GM03348 (cell line): Measurements from ENCODE around the gene KLRC2.
"Not testable (repeated sequence)": the region's sequence is repeated elsewhere in the genome, so short reads cannot be mapped to it uniquely, and the experiment has no call there.

Source experiments
- DNase-seq: peaks from one replicate; pipeline ENCODE4 v3.0.0; 2012; ENCODE audit warnings: low spot score

KLRC2 gene

DNA sequence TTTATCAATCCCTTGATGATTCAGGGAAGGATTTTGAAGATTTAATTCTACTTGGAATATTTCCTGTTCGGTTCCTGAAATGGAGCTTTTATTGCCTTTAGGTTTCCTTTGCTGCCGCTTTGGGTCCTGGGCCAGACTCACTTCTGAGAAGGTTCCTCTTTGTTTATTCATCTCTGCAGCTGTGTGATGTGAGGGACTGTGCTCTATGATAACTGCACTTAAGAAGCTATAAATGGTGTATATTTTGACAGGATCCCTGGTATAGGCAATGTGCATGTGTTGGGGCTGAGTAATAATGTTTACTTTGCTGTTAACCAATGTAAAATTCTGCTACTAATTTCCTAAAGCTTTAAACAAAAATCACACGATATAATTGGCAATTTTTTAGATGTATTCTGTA is at the start of gene KLRC2:
Gene KLRC2 (minus strand): TSS at position 195 of the 400 bp plus-strand sequence. CDS start 24 bp downstream, at position 171.
- DNase-seq: not testable (repeated sequence)

DNA sequence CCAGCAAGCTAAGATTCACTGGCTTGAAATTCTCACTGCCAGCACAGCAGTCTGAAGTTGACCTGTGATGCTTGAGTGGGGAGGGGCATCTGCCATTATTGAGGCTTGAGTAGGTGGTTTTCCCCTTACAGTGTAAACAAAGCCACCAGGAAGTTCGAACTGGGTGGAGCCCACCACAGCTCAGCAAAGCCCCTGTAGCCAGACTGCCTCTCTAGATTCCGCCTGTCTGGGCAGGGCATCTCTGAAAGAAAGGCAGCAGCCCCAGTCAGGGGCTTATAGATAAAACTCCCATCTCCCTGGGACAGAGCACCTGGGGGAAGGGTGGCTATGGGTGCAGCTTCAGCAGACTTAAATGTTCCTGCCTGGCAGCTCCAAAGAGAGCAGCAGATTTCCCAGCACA is 46.1 kb upstream of the KLRC2 start:
- not testable (repeated sequence) for DNase-seq

DNA sequence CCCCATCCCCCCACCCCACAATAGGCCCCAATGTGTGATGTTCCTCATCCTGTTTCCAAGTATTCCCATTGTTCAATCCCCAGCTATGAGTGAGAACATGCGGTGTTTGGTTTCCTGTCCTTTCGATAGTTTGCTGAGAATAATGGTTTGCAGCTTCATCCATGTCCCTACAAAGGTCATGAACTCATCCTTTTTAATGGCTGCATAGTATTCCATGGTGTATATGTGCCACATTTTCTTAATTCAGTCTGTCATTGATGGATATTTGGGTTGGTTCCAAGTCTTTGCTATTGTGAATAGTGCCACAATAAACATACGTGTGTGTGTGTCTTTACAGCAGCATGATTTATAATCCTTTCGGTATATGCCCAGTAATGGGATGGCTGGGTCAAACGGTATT is 37.0 kb upstream of the KLRC2 start:
- DNase-seq: not testable (repeated sequence)

DNA sequence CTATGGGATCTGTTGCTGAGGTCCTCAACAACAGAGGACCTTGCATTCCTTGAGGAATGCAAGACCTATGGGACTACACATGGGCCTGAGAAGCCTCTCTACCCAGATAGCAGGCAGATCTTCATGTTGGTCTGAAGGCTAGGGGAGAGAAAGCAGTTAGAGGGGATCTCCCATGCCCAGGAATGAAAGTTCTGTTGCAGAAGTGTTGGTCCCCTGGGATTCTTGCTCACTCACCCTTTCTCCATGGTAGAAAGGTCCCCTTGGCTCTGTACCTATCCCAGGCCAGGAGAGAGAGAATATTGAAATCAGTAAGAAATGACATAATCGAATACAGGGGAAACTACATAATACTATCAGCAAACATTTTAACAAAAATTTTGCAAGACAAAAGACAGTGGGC is 33.9 kb upstream of the KLRC2 start:
- no peak for DNase-seq

DNA sequence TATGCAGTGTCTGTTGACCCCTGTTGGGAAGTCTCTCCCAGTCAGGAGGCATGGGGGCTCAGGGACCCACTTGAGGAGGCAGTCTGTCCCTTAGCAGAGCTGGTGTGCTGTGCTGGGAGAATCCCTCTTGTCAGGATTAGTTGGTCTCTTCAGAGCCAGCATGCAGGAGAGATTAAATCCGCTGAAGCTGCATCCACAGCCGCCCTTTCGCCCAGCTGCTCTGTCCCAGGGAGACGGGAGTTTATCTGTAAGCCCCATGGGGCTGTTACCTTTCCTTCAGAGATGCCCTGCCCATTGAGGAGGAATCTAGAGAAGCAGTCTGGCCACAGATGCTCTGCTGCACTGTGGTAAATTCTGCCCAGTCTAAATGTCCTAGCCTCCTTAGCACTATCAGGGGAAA is 30.5 kb upstream of the KLRC2 start:
- DNase-seq: no peak

DNA sequence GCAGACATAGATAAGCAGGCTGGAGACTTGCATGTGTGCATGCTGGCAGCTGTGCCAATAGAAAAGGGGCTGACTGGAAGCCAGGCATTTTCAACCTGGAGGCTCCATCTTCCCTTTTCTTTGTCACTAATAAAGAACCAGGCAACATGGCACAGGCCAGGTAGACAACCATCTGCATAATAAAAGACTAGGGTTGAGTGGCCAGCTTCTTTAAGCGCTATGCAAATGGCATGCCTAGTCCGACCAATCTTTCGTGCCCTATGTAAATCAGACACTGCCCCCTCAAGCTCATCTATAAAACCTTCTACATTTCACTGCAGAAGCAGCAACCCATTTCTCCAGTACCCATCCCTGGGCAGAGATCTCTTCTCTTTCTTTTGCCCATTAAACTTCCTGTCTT is 21.9 kb upstream of the KLRC2 start:
- DNase-seq: no peak

DNA sequence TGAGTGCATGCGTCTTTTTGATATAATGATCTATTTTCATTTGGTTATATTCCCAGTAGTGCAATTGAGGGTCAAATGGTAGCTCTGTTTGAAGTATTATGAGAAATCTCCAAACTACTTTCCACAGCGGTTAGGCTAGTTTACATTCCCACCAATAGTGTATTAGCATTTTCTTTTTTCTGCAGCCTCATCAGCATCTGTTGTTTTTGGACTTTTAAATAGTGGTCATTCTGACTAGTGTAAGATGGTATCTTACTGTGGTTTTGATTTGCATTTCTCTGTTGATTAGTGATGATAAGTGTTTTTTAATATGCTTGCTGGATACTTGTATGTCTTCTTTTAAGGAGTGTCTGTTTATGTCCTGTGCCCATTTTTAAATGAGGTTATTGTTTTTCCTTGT is 21.0 kb upstream of the KLRC2 start:
- no peak for DNase-seq

DNA sequence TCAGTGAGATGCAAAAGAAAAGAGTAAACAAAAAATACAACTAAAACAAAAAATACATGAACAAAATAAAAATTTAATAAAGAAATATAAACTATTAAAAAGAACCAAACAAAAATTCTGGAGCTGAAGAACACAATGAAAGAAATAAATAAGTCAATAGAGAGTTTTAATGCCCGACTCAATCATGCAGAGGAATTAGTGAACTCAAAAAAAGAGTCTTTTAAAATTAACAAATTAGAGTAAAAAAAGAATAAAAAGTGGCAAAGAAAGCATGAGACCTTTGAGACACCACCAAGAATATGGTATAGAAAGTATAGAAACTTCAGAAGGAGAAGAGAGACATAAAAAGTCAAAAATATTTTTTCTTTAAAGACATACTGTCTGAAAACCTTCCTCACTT is 20.0 kb upstream of the KLRC2 start:
- no peak for DNase-seq

DNA sequence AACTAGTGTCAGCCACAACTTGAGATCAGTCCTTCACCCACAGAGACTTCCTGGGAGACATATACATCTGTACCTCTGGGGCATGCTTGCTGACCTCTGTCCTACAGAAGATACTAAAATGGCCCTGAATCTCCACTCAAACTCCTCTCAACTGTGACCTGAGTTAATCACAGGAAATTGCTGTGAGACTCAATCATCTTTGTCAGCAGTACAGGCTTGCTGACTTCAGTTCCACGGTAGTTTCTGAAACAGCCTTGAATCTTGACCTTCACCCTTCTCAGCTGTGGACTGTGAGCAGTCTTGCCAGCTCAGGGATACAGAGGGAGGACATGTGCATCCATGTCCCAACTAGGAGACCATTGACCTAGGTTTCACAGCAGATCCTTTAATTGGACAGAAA is 18.7 kb upstream of the KLRC2 start:
- DNase-seq: no peak

DNA sequence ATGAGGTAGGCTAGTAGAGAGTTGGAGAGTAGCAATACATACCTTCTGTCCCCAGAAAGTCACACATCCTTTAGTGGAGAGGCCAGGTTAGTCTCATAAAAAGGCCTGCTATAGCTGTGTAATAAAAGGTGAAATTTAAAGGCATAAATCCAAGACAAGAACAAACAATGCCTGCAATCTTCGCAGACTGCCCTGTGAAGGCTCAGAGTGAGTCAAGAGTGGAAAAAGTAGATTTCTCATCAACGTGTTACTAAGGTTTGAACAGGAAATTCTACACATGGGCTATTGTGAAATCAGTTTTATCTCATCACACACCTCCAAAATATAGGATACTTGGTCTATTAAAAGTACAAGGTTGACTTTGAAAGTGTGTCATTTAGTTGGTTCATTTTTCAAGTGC is 17.3 kb upstream of the KLRC2 start, which contains the start of gene KLRC1:
Gene KLRC1 (minus strand): TSS at position 222 of the 400 bp plus-strand sequence. CDS start 2,221 bp downstream, outside the sequence.
- no peak for DNase-seq

DNA sequence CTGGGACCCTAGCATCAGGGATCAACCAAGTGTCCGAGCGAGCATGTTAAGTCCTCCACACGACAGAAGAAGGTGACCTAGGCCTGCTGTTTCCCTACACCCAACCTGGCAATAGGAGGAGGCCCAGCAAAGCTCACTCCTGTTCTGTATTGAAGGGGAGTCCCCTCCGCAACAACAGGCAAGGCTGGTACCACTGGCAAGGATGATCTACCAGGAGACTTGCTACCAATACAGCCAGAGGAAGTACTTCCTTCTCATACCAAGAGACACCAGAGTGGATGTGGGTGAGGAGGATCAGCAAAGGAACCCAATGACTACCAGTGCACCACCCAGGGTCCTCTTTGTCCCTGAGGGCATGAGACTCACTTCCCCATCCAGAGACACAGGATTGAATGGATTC is 12.4 kb upstream of the KLRC2 start:
- DNase-seq: no peak

DNA sequence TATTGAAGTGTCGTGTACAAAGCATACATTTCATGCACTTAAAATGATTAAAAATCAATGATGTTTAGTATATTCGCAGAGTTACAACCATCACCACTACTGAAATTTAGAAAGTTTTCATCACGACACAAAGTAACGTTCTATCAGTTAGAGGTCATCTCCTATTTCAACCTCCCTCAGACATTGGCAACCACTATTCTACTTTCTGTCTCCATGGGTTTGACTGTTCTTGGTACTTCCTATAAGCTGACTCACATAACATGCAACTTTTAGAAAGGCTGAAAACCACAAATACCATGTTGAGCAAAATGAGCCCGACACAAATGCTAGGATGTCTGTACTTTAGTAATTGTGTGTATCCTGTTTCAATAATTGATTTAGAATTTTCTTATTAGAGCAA is 10.2 kb upstream of the KLRC2 start:
- not testable (repeated sequence) for DNase-seq

DNA sequence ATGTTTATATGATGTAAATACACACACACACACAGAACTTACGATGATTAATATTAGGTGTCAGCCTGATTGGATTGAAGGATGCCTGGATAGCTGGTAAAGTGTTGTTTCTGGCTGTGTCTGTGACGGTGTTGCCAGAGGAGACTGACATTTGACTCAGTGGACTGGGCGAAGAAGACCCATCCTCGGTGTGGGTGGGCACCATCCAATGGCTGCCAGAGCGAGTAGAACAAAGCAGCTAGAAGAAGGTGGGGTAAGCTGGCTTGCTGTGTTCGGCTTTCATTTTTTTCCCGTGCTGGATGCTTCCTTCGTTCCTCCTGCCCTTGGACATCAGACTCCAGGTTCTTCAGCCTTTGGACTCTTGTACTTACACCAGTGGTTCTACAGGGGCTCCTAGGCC is 5.3 kb upstream of the KLRC2 start:
- not testable (repeated sequence) for DNase-seq

DNA sequence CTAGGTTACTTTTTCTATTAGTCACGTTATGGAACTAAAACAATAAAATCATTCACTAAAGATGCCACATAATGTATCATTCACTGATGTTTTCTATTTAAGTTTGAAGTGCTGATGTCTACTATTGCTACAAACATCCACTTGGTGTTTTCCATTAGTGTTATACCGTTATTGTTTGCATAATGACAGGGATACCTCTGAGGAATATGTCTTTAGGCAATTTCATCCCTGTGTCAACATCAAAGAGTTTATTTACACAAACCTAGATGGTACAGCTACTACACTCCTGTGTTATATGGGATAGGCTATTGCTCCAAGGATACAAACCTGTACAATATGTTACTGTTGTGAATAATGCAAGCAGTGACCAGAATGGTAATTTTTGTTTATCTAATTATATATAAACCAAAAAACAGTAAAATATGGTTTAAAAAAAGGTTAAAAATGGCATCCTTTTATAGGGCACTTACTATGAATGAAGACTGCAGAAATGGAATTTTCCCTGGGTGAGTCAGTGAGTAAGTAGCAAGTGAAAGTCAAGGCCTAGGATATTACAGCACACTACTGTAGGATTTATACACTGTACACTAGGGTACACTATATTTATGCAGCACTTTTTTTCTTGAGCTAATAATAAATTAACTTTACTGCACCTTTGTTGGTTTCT is 3.9 kb upstream of the KLRC2 start:
- not testable (repeated sequence) for DNase-seq

DNA sequence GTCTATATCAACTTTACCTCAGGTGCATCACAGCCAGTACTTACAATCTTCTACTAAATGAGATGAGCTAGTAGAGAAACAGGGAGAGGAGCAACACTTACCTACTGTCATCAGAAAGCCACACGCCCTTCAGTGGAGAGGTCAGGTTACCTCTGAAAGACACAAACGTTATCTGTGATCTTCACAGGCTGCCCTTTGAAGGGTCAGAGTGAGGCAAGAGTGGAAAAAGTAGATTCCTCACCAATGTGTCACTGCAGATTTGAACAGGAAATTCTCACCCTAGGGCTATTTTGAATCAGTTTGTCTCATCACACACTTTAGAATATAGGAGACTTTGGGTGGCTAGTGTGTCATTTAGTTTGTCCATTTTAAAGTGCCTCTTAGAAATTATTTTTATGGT is 1.8 kb upstream of the KLRC2 start:
- DNase-seq: not testable (repeated sequence)

DNA sequence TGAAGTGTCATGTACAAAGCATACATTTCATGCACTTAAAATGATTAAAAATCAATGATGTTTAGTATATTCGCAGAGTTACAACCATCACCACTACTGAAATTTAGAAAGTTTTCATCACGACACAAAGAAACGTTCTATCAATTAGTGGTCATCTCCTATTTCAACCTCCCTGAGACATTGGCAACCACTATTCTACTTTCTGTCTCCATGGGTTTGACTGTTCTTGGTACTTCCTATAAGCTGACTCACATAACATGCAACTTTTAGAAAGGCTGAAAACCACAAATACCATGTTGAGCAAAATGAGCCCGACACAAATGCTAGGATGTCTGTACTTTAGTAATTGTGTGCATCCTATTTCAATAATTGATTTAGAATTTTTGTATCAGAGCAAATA is 5.2 kb downstream of the KLRC2 start:
- DNase-seq: not testable (repeated sequence)

DNA sequence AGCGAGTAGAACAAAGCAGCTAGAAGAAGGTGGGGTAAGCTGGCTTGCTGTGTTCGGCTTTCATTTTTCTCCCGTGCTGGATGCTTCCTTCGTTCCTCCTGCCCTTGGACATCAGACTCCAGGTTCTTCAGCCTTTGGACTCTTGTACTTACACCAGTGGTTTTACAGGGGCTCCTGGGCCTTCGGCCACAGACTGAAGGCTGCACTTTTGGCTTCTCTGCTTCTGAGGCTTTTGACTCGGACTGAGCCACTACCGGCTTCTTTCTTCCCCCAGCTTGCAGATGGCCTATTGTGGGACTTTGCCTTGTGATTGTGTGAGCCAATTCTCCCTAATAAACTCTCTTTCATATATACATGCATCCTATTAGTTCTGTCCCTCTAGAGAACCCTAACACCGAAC is 9.9 kb downstream of the KLRC2 start:
- not testable (repeated sequence) for DNase-seq

DNA sequence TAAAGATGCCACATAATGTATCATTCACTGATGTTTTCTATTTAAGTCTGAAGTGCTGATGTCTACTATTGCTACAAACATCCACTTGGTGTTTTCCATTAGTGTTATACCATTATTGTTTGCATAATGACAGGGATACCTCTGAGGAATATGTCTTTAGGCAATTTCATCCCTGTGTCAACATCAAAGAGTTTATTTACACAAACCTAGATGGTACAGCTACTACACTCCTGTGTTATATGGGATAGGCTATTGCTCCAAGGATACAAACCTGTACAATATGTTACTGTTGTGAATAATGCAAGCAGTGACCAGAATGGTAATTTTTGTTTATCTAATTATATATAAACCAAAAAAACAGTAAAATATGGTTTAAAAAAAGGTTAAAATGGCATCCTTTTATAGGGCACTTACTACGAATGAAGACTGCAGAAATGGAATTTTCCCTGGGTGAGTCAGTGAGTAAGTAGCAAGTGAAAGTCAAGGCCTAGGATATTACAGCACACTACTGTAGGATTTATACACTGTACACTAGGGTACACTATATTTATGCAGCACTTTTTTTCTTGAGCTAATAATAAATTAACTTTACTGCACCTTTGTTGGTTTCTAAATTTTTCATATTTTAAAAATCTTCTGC is 11.4 kb downstream of the KLRC2 start:
- DNase-seq: not testable (repeated sequence)

DNA sequence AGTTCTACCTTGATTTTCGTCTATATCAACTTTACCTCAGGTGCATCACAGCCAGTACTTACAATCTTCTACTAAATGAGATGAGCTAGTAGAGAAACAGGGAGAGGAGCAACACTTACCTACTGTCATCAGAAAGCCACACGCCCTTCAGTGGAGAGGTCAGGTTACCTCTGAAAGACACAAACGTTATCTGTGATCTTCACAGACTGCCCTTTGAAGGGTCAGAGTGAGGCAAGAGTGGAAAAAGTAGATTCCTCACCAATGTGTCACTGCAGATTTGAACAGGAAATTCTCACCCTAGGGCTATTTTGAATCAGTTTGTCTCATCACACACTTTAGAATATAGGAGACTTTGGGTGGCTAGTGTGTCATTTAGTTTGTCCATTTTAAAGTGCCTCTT is 13.7 kb downstream of the KLRC2 start:
- DNase-seq: not testable (repeated sequence)

DNA sequence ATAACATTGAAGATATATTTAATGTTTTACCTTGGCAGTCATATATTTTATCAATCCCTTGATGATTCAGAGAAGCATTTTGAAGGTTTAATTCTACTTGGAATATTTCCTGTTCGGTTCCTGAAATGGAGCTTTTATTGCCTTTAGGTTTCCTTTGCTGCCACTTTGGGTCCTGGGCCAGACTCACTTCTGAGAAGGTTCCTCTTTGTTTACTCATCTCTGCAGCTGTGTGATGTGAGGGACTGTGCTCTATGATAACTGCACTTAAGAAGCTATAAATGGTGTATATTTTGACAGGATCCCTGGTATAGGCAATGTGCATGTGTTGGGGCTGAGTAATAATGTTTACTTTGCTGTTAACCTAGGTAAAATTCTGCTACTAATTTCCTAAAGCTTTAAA is 15.5 kb downstream of the KLRC2 start, which contains the start of gene KLRC3:
Gene KLRC3 (minus strand): TSS at position 262 of the 400 bp plus-strand sequence. CDS start 45 bp downstream, at position 217.
- DNase-seq: not testable (repeated sequence)

DNA sequence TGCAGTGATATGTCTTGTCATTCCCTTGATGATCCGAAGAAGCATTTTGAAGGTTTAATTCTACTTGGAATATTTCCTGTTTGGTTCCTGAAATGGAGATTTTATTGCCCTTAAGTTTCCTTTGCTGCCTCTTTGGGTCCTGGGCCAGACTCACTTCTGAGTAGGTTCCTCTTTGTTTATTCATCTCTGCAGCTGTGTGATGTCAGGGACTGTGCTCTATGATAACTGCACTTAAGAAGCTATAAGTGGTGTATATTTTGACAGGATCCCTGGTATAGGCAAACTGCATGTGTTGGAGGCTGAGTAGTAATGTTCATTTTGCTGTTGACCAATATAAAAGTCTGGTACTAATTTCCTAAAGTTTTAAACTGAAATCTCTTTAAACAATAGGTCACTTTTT is 26.4 kb downstream of the KLRC2 start, which contains the start of gene KLRC4:
Gene KLRC4 (minus strand): TSS at position 366 of the 400 bp plus-strand sequence. CDS start 182 bp downstream, at position 184.
- DNase-seq: no peak

DNA sequence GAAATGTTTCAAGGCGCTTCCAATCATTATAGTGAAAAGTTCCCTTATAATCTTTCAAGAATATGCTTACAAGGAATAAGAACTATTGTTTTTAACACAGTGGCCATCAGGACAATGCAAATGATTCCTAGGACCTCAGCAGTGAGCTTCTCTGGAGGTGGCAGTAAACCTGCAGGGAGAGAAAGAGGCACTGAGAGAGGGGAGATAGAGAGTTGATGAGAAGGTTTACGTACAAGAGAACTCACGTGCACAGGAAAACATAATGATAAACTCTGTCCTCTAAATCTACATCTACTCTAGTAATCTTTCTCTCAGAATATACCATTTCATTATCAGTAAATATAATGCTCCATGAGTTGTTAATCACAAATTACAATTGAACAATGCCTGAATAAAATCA is 27.0 kb downstream of the KLRC2 start:
- no peak for DNase-seq

DNA sequence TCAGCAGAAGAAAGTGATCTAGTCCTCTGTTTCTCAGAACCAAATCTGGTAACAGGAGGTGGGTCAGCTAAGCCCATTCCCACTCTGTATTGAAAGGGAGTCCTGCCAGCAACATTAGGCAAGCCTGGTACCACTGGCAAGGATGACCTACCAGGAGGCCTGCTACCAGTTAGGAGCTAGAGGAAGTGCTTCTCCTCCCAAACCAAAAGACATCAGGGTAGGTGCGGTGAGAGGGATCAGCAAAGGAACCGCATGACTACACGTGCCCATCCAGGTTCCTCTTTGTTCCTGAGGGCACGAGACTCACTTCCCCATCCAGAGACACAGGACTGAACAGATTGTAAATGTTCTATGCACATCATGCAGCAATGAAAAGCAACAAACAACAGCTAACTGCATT is 29.1 kb downstream of the KLRC2 start:
- no peak for DNase-seq
